ENCODE results near the gene CSMD2. TPM values are rescaled to one million over a fixed set of nuclear protein-coding genes. Genes with fewer than 3 reads are reported as not detected.

CSMD2 gene
- total RNA-seq, 1 experiment from 2014 or later: 2.8 TPM

DNA sequence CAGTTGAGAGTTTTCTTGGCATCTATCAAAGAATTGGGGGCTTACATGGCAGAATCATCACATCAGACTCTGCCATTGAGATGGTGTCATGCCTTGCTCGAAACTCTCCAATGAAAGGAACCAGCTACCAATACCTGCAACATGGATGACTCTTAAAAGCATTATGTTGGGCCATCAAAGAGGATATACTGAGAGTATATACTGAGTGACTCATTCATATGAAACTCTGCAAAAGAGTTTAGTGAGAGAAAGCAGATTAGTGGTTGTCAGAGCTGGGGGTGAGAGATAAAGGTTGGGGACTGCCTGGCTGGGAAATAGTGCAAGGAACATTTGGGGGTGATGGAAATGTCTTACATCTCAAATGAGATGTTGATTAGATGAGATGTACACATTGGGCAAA is 315.8 kb downstream of the CSMD2 start:
- H3K36me3 ChIP-seq (ENCODE audit: insufficient read depth, low read length, poor library complexity, severe bottlenecking): no peaks in the 10 kb centered on the region
- DNase-seq (ENCODE audit: low spot score): no peak
- no peaks in the 10 kb centered on the region for H3K4me1 ChIP-seq (ENCODE audit: insufficient read depth, low read length, poor library complexity, severe bottlenecking)
- no peak overlapping the region for H3K27ac ChIP-seq (ENCODE audit: low read depth, low read length, poor library complexity, severe bottlenecking)
- TF ChIP-seq, protein P1, sequence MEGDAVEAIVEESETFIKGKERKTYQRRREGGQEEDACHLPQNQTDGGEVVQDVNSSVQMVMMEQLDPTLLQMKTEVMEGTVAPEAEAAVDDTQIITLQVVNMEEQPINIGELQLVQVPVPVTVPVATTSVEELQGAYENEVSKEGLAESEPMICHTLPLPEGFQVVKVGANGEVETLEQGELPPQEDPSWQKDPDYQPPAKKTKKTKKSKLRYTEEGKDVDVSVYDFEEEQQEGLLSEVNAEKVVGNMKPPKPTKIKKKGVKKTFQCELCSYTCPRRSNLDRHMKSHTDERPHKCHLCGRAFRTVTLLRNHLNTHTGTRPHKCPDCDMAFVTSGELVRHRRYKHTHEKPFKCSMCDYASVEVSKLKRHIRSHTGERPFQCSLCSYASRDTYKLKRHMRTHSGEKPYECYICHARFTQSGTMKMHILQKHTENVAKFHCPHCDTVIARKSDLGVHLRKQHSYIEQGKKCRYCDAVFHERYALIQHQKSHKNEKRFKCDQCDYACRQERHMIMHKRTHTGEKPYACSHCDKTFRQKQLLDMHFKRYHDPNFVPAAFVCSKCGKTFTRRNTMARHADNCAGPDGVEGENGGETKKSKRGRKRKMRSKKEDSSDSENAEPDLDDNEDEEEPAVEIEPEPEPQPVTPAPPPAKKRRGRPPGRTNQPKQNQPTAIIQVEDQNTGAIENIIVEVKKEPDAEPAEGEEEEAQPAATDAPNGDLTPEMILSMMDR (conservative IDR thresholded peaks at IDR 0.05; ENCODE audit: low read depth, low read length): no peak
- no peak for TF ChIP-seq EZH2 (IDR thresholded peaks at IDR 0.05; ENCODE audit: borderline replicate concordance, low read depth, low read length, poor library complexity, severe bottlenecking)
- H3K9me3 ChIP-seq (ENCODE audit: low read depth, low read length, poor library complexity, severe bottlenecking): no peaks in the 10 kb centered on the region
- ChIA-PET POLR2A (ENCODE audit: low non-redundant PET) (no interaction called here), CTCF (no interaction called here)
- BruUV-seq (replicated peaks): no TSS peak
- no peak overlapping the region for H3K4me3 ChIP-seq (ENCODE audit: low read depth, low read length, poor library complexity, severe bottlenecking)
- intact Hi-C loops (cut with micrococcal nuclease; ENCODE audit: unreplicated experiment): no loop called here
- no peaks in the 10 kb centered on the region for H3K27me3 ChIP-seq (replicated peaks; ENCODE audit: insufficient read depth, low read depth, low read length, poor library complexity)

GRCh38 chr1:33848205-33848937 is 316.7 kb downstream of the CSMD2 start:
- ChIA-PET CTCF (no interaction called here), POLR2A (ENCODE audit: low non-redundant PET) (no interaction called here)
- TF ChIP-seq, protein P1 (conservative IDR thresholded peaks at IDR 0.05; ENCODE audit: low read depth, low read length): no peak
- TF ChIP-seq EZH2 (IDR thresholded peaks at IDR 0.05; ENCODE audit: borderline replicate concordance, low read depth, low read length, poor library complexity, severe bottlenecking): no peak
- H3K4me1 ChIP-seq (ENCODE audit: insufficient read depth, low read length, poor library complexity, severe bottlenecking): no peaks in the 10 kb centered on the region
- BruUV-seq (replicated peaks): no TSS peak
- no peak overlapping the region for H3K4me3 ChIP-seq (ENCODE audit: low read depth, low read length, poor library complexity, severe bottlenecking)
- DNase-seq (ENCODE audit: low spot score): no peak
- H3K27me3 ChIP-seq (replicated peaks; ENCODE audit: insufficient read depth, low read depth, low read length, poor library complexity): no peaks in the 10 kb centered on the region
- H3K9me3 ChIP-seq (ENCODE audit: low read depth, low read length, poor library complexity, severe bottlenecking): no peaks in the 10 kb centered on the region
- intact Hi-C loops (cut with micrococcal nuclease; ENCODE audit: unreplicated experiment): no loop called here
- no peaks in the 10 kb centered on the region for H3K36me3 ChIP-seq (ENCODE audit: insufficient read depth, low read length, poor library complexity, severe bottlenecking)
- no peak overlapping the region for H3K27ac ChIP-seq (ENCODE audit: low read depth, low read length, poor library complexity, severe bottlenecking)

- Histone ChIP-seq H3K36me3 (ENCODE audit: insufficient read depth, low read length, poor library complexity, severe bottlenecking) (no peaks in the 10 kb centered on the region), H3K4me1 (ENCODE audit: insufficient read depth, low read length, poor library complexity, severe bottlenecking) (no peaks in the 10 kb centered on the region), H3K4me3 (ENCODE audit: low read depth, low read length, poor library complexity, severe bottlenecking) (no peak overlapping the region), H3K9me3 (ENCODE audit: low read depth, low read length, poor library complexity, severe bottlenecking) (no peaks in the 10 kb centered on the region), H3K27ac (ENCODE audit: low read depth, low read length, poor library complexity, severe bottlenecking) (no peak overlapping the region), H3K27me3 (replicated peaks; ENCODE audit: insufficient read depth, low read depth, low read length, poor library complexity) (no peaks in the 10 kb centered on the region)
- BruUV-seq (replicated peaks): no TSS peak
- intact Hi-C loops (cut with micrococcal nuclease; ENCODE audit: unreplicated experiment): no loop called here
- ChIA-PET CTCF (no interaction called here), POLR2A (ENCODE audit: low non-redundant PET) (interaction anchor here (0.6 kb wide), 1 partner anchor 1166 kb away, joined by 3 read pairs; no protein-coding TSS in a partner anchor)
- TF ChIP-seq EZH2 (IDR thresholded peaks at IDR 0.05; ENCODE audit: borderline replicate concordance, low read depth, low read length, poor library complexity, severe bottlenecking): no peak
- no peak for DNase-seq (ENCODE audit: low spot score)
Measured at GRCh38 chr1:33846861-33847260, 318.2 kb downstream of the CSMD2 start.

GRCh38 chr1:33844166-33844565 is 320.9 kb downstream of the CSMD2 start:
- intact Hi-C loops (cut with micrococcal nuclease; ENCODE audit: unreplicated experiment): no loop called here
- no peak for DNase-seq (ENCODE audit: low spot score)
- ChIA-PET POLR2A (ENCODE audit: low non-redundant PET) (no interaction called here), CTCF (no interaction called here)
- Histone ChIP-seq H3K4me3 (ENCODE audit: low read depth, low read length, poor library complexity, severe bottlenecking) (no peak overlapping the region), H3K4me1 (ENCODE audit: insufficient read depth, low read length, poor library complexity, severe bottlenecking) (no peaks in the 10 kb centered on the region), H3K9me3 (ENCODE audit: low read depth, low read length, poor library complexity, severe bottlenecking) (no peaks in the 10 kb centered on the region), H3K36me3 (ENCODE audit: insufficient read depth, low read length, poor library complexity, severe bottlenecking) (no peaks in the 10 kb centered on the region), H3K27me3 (replicated peaks; ENCODE audit: insufficient read depth, low read depth, low read length, poor library complexity) (no peaks in the 10 kb centered on the region), H3K27ac (ENCODE audit: low read depth, low read length, poor library complexity, severe bottlenecking) (no peak overlapping the region)
- TF ChIP-seq, protein P1 (conservative IDR thresholded peaks at IDR 0.05; ENCODE audit: low read depth, low read length): no peak
- TF ChIP-seq EZH2 (IDR thresholded peaks at IDR 0.05; ENCODE audit: borderline replicate concordance, low read depth, low read length, poor library complexity, severe bottlenecking): no peak
- BruUV-seq (replicated peaks): no TSS peak
